Stimulated activated CD8-positive, alpha-beta memory T cell treated with anti-CD3 and anti-CD28 coated beads, Interleukin-15, amount 100 ng/mL, for 48 hours (primary cell): ENCODE results near the gene CSNK1D.

ENCODE experiments used
- DNase-seq, 2 donors: peaks; one replicate each; pipeline ENCODE4 v3.0.0-alpha.2; 2020; ENCODE audit warnings: low read depth in 2 of 2

The CSNK1D gene

DNA sequence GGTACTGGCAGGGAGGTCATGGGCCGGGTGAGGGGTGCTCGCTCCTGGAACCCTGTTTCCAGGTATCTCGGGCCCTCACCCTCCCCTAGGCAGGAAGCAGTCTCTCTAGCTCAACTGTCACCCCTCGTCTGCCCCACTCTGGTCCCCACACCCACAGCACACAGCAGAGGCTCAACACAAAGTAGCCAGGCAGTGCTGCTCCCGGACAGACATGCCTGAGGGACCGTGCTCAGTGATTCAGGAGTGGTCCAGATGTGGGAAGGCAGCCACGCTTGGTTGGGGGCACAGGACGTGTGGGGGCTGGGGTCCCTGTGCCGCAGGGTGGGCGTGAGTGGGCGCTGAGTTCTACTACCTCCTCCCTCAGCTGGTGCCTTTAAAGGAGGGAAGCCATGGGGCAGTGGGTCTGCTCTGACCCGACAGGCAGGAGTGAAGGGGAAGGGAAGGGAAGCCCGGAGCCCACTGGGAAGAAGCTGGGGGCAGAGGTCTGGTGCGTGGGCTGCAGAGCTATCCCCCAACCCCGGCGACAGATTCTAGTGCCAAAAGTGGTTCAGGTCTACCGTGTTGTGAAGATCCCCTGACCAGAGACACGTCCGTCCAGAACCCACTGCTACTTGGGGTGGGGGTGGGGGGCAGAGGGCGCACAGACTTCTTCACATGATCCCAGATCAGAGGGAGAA is 32.9 kb downstream of the CSNK1D start:
- DNase-seq, result no peak

DNA sequence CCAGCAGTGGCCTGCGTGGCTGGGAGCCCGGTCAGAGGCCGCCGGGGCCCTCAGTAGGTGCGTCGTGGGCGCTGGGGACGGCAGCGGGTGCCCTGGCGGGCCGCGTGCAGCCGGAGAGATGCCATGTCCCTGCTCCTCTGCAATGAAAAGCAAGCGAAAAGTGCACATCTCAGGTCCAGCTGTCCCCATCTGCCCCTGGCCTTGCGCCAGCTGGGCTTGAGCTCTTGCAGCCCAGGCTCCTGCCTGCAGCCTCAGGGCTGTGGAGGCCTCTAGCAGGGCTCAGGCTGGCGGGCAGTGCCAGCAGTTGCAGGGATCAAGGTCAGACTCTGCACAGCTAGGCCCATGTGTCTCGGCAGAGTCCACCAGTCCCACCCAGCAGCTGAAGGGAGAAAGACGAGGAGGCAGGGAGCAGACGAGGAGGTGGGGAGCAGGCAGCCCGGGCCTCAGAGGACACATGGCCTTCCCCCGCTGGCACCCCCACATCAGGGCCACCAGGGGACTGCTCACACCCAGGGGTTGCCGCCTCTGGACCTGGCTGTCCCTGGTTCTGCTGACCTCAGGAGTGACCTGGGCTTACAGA is 33.5 kb downstream of the CSNK1D start:
- no peak for DNase-seq

DNA sequence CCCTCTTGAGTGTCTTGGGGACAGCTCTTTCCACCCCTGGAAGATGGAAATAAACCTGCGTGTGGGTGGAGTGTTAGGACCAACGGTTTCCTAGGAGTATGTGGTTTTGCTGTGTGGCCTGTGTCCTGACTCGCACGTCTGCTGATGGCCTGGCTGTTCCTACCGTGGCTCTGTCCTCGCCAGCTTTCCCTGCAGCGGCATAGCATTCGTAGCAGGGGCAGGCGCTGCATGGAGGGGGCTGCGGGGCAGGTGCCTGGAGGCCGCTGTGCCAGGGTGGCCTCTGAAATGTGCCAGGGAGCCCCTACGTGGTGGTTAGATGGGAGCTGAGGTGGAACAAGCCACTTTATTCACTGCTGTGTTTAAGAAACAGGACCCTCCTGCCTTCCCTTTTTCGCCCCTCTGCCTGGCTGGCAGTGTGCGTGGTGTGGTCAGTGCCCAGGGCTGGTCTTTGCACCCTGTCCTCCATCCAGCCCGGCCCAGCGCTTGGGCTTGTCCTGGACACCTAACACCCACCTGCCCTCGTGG is 34.0 kb downstream of the CSNK1D start:
- DNase-seq, result no peak

DNA sequence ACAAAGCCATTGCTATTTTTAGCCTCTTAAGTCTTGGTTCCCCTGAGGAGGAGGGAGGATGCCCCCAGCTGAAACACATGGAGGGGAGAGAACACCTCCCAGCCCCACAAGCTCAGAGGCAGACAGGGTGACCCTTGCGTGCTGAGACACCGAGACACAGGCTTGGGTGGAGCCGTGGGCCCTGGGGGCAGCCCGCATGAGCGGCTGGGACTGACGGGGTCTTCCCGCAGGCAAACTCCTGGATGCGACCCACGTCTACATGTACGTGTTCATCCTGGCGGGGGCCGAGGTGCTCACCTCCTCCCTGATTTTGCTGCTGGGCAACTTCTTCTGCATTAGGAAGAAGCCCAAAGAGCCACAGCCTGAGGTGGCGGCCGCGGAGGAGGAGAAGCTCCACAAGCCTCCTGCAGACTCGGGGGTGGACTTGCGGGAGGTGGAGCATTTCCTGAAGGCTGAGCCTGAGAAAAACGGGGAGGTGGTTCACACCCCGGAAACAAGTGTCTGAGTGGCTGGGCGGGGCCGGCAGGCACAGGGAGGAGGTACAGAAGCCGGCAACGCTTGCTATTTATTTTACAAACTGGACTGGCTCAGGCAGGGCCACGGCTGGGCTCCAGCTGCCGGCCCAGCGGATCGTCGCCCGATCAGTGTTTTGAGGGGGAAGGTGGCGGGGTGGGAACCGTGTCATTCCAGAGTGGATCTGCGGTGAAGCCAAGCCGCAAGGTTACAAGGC is 34.9 kb downstream of the CSNK1D start:
- DNase-seq, result peak in 1 of 2 donors; percentile 61

GRCh38 chr17:82237746-82238471 is 35.6 kb downstream of the CSNK1D start:
- no peak for DNase-seq

GRCh38 chr17:82237083-82237745 is 36.3 kb downstream of the CSNK1D start:
- no peak for DNase-seq

GRCh38 chr17:82236142-82236971 is 37.1 kb downstream of the CSNK1D start:
- DNase-seq, result no peak

- no peak for DNase-seq
These were observed 37.7 kb downstream of the CSNK1D start for GRCh38 chr17:82235775-82236141.

- DNase-seq, result no peak
These were observed 38.3 kb downstream of the CSNK1D start for GRCh38 chr17:82235056-82235774.

DNA sequence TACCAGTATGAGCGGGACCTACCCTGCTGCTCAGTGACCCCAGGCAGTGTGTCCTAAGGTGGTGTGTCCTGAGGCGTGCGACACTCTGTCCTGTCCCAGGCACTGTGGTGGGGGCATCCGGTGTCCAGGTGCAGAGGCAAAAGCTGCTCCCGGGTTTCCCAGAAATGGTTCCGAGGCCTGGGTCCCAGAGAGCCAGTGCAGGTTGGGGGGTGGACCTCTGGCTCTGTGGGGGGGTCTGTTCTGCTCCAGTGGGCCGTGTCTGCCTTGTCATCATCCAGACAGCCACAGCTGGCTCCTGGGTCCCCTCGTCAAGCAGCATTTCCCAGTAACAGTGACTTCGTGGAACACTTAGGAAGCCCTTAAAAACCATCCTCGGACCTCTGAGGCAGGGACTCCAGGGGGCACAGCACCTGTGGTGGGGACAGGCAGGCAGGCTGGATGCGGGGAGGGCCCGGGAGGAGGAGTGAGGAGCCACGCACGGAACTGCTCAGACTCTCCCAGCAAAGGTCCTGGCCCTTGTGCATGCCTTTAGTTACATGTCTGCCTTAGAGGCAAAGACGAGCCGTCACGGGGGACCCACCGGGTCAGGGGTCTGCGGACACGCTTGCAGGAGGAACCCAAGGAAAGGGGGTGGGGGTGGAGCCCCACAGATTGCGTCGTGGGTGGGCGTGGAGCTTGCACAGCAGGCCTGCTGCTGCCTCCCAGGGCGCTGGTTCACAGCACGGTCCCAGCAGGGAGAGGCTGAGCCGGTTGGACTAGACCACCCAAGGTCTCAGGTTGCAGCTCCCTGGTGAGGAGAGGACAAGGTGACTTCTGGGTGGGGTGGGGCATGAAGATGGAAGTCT is 39.1 kb downstream of the CSNK1D start:
- DNase-seq, result no peak

DNA sequence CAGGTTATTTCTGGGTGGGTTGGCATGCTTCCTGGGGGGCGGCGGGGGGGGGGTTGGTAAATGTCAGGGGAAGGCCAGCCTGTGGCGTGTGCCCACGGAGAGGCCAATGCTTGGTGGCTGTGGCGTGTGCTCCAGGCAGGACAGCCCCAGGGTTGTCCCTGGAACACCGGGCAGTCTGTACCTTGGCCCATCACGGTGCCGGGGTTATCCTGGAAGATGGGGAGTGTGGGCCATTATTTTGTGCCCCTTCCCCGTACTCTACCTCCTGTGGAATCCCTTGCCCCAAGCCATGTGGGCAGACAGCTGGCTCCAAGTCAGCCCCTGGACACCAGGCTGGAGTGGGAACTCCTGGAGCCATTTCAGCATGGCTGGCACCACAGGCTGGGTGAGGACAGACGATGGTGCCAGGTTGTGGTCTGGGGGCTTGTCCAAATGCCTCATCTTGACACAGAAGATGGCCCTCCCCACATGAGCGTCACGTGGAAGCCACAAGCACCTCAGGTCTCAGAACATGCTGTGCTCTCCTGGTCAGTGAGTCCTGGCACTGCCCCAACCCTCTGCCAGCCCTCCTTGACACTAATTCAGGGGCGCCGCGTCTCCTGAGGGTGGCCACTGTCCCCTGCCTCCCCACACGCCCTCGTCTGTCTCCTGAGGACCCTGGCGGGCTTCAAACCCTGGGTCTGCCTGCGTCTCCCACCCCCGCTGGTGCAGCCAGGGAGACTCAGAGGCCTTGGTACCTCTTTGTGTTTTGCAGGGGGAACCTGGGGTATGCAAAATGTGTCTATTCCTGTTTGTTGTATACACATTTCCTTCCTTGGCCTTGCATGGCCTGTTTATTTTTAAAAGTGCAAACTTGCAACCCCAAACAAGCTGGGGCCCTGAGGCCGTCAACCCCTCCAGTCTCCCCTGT is 40.4 kb downstream of the CSNK1D start:
- no peak for DNase-seq

- DNase-seq, result no peak
These were observed 41.1 kb downstream of the CSNK1D start for GRCh38 chr17:82232322-82232820.

DNA sequence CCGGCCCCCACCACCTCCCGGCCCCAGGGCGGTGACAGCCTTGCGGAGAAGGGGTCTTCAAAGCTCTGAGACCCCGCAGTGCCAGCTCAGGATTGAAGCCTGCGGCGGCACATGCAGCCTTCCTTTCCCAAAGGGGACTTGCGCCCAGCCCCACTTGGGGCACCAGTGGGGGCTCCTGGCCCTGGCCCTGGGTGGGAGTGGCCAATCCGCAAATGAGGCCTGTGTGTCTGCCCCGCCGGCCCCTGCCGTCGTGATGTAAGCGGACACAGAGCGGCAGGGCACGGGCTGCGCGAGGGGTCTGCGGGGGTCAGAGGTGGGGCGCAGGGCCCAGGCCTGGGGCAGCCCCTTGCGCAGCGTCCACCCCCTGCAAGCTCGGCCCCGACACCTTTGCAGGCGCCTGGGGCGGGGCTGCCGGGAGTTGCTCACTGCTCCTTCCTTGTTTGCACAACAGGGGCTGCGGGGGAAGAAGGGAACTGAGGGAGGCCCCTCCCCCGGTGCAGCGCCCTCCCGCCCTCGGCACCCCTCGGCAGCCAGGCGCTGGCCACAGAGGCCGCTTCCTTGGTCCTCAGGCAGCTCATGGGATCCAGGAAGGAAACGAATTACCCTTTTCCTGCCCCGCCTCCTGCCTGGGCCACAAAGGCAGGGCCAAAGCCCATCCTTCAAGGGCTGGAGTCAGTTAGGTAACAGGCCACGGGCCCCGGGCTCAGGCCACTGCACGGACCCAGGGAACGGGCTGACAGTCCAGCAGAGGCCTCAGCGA is 41.8 kb downstream of the CSNK1D start:
- DNase-seq, result no peak

- no peak for DNase-seq
These were observed 42.3 kb downstream of the CSNK1D start for GRCh38 chr17:82231312-82231561.

GRCh38 chr17:82230609-82231311 is 42.7 kb downstream of the CSNK1D start:
- DNase-seq, result peak in 1 of 2 donors; percentile 67

- no peak for DNase-seq
These were observed 43.5 kb downstream of the CSNK1D start for GRCh38 chr17:82229698-82230608.
